B cell (primary cell): ENCODE results near the gene DPP4.

Experiments used
- EZH2 ChIP-seq: IDR thresholded peaks from 2 replicates; pipeline ENCODE4 v1.6.1; 2012; ENCODE audit warnings: borderline replicate concordance, low read depth, mild to moderate bottlenecking, moderate library complexity, low read length; ENCODE audit not compliant: insufficient read depth, poor library complexity, severe bottlenecking
- TF ChIP-seq, protein P1 (sequence below): fragments of 200-600 bp; IDR thresholded peaks from one replicate; pipeline ENCODE4 v1.8.0; 2022; ENCODE audit warnings: antibody characterized with exemption, mild to moderate bottlenecking

- TF ChIP-seq, protein P1, sequence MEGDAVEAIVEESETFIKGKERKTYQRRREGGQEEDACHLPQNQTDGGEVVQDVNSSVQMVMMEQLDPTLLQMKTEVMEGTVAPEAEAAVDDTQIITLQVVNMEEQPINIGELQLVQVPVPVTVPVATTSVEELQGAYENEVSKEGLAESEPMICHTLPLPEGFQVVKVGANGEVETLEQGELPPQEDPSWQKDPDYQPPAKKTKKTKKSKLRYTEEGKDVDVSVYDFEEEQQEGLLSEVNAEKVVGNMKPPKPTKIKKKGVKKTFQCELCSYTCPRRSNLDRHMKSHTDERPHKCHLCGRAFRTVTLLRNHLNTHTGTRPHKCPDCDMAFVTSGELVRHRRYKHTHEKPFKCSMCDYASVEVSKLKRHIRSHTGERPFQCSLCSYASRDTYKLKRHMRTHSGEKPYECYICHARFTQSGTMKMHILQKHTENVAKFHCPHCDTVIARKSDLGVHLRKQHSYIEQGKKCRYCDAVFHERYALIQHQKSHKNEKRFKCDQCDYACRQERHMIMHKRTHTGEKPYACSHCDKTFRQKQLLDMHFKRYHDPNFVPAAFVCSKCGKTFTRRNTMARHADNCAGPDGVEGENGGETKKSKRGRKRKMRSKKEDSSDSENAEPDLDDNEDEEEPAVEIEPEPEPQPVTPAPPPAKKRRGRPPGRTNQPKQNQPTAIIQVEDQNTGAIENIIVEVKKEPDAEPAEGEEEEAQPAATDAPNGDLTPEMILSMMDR: no peak
- no peak for TF ChIP-seq EZH2
Observed at GRCh38 chr2:161988589-161988988, 85.4 kb downstream of the DPP4 start.
